Lung (tissue), 12 donors: ENCODE results near the gene CXCR2. TPM values are rescaled to one million over a fixed set of nuclear protein-coding genes. Genes with fewer than 3 reads are reported as not detected.

Source experiments
- ATAC-seq: fragments of 200-7000 bp; cut with Tn5 transposase; one replicate; pipeline ENCODE4 v1.9.1; 2020; ENCODE audit warnings: moderate number of reproducible peaks; ENCODE audit not compliant: insufficient read depth, low FRiP score
- DNase-seq, 3 donors: peaks; one replicate each; pipeline ENCODE4 v3.0.0-alpha.2; 2013 to 2017
- H3K27ac ChIP-seq, 2 donors: one replicate each; pipeline ENCODE4 v1.5.1; 2013; ENCODE audit warnings: mild to moderate bottlenecking in 2 of 2, moderate library complexity in 2 of 2, control low read depth in 1 of 2, inconsistent platforms in 1 of 2, low read depth in 1 of 2, low read length in 1 of 2
- H3K27me3 ChIP-seq, 3 donors: one replicate each; pipeline ENCODE4 v1.5.1; 2013; ENCODE audit warnings: low read length in 2 of 3; ENCODE audit not compliant: control insufficient read depth in 3 of 3, insufficient read depth in 3 of 3
- H3K36me3 ChIP-seq, 4 donors: one replicate each; pipeline ENCODE4 v1.5.1; 2013; ENCODE audit warnings: low read length in 4 of 4, mild to moderate bottlenecking in 1 of 4, moderate library complexity in 1 of 4; ENCODE audit not compliant: control insufficient read depth in 4 of 4, insufficient read depth in 4 of 4
- H3K4me1 ChIP-seq, 5 donors: one replicate each; pipeline ENCODE4 v1.5.1; 2013; ENCODE audit warnings: low read length in 5 of 5, mild to moderate bottlenecking in 2 of 5, moderate library complexity in 1 of 5; ENCODE audit not compliant: control insufficient read depth in 5 of 5, insufficient read depth in 5 of 5
- H3K4me3 ChIP-seq: one replicate; pipeline ENCODE4 v1.5.1; 2013; ENCODE audit warnings: mild to moderate bottlenecking, control low read depth, moderate library complexity
- H3K9ac ChIP-seq, 2 donors: one replicate each; pipeline ENCODE4 v1.5.1; 2013; ENCODE audit warnings: low read length in 2 of 2, control low read depth in 1 of 2; ENCODE audit not compliant: insufficient read depth in 1 of 2
- H3K9me3 ChIP-seq, 4 donors: one replicate each; pipeline ENCODE4 v1.5.1; 2013; ENCODE audit warnings: low read length in 3 of 4, mild to moderate bottlenecking in 1 of 4, moderate library complexity in 1 of 4; ENCODE audit not compliant: control insufficient read depth in 4 of 4, insufficient read depth in 3 of 4
- WGBS, 2 donors: extraction: QIAGEN DNeasy Blood & Tissue Kit; methylation state at CpG; one replicate each; pipeline ENCODE4 v1.1.7; 2013; 5-methylcytosine and 5-hydroxymethylcytosine counted together
- polyA plus RNA-seq, 2 donors: library from polyadenylated mRNA; stranded (reverse); fragments of 200-250 nt; gene quantifications; one replicate each; pipeline ENCODE4 v1.2.1, GENCODE V29; 2013
- total RNA-seq, 2 donors: library from RNA; depleted of rRNA in 1 of 2; stranded (reverse); fragments of >200 nt in 1 of 2; gene quantifications; one replicate each; pipeline ENCODE4 v1.2.1, GENCODE V29; 2014 to 2021
- TF ChIP-seq, protein P1 (sequence below): IDR thresholded peaks from 2 replicates; pipeline ENCODE4 v1.5.1; 2012; ENCODE audit warnings: mild to moderate bottlenecking; ENCODE audit errors: control extremely low read depth, extremely low read depth
- donor health status: control.
- donor health status: control.
- donor health status: Bipolar disorder and iron deficiency.
- donor health status: healthy.
- donor health status: DM: yes; HTN: yes; CAD: no.

Gene CXCR2
- total and polyA plus RNA-seq, 4 donors = 0.73 to 31.5 (median 4.5) TPM

DNA sequence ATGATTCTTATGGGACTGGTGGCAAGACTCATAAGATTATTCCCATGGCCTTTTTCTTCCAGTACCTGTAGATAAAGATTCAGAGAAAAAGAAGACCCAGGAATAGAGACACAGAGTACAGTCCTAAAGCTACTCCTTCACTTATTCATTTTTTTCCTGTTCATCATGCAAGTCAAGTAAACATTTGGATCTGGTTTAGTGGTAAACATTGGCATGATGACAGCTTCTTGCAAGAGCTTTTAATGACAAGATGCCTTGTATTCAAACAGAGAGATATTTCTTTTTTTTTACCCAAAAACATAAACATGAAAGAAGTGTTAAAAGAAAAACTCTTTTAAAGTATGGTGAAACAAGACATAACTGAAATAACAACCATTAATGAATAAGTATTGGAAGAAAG is 20.2 kb downstream of the CXCR2 start:
- Histone ChIP-seq H3K9ac (no peak overlapping the region), H3K36me3 (no peaks in the 10 kb centered on the region), H3K27ac (no peak overlapping the region), H3K4me1 (no peaks in the 10 kb centered on the region), H3K27me3 (no peaks in the 10 kb centered on the region), H3K9me3 (no peaks in the 10 kb centered on the region), H3K4me3 (no peak overlapping the region)
- TF ChIP-seq, protein P1, sequence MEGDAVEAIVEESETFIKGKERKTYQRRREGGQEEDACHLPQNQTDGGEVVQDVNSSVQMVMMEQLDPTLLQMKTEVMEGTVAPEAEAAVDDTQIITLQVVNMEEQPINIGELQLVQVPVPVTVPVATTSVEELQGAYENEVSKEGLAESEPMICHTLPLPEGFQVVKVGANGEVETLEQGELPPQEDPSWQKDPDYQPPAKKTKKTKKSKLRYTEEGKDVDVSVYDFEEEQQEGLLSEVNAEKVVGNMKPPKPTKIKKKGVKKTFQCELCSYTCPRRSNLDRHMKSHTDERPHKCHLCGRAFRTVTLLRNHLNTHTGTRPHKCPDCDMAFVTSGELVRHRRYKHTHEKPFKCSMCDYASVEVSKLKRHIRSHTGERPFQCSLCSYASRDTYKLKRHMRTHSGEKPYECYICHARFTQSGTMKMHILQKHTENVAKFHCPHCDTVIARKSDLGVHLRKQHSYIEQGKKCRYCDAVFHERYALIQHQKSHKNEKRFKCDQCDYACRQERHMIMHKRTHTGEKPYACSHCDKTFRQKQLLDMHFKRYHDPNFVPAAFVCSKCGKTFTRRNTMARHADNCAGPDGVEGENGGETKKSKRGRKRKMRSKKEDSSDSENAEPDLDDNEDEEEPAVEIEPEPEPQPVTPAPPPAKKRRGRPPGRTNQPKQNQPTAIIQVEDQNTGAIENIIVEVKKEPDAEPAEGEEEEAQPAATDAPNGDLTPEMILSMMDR = no peak
- DNase-seq (peak in 1 of 3 donors; percentile 19), ATAC-seq (no peak)

DNA sequence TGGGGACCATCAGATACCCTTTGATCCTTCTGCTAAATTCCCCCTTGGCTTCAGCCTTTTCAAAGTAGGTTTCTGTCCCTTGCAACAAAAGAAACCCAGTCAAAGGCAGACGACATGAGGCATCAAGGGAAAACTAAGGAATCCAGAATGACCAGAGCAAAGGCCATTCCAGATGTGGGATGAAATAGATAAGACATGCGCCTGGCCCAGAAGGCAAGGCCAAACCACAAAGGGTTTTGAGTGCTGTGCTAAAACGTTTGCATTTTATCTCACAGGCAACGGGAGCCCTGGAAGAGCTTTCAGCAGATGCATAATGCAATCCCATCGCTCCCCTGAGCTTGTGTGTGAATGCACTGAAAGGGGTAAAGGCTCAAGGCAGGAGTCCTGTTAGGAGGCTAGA is 23.3 kb downstream of the CXCR2 start:
- 69 to 81% methylated on average over 5 of the region's 5 CpGs for WGBS, 2 donors
- Histone ChIP-seq H3K9ac (no peak overlapping the region), H3K36me3 (no peaks in the 10 kb centered on the region), H3K27me3 (peaks cover 0 to 2% (median 0%) of the 10 kb centered on the region in 3 donors), H3K9me3 (no peaks in the 10 kb centered on the region), H3K4me1 (no peaks in the 10 kb centered on the region), H3K4me3 (no peak overlapping the region), H3K27ac (no peak overlapping the region)
- no peak for ATAC-seq
- no peak for DNase-seq
- TF ChIP-seq, protein P1 = no peak

DNA sequence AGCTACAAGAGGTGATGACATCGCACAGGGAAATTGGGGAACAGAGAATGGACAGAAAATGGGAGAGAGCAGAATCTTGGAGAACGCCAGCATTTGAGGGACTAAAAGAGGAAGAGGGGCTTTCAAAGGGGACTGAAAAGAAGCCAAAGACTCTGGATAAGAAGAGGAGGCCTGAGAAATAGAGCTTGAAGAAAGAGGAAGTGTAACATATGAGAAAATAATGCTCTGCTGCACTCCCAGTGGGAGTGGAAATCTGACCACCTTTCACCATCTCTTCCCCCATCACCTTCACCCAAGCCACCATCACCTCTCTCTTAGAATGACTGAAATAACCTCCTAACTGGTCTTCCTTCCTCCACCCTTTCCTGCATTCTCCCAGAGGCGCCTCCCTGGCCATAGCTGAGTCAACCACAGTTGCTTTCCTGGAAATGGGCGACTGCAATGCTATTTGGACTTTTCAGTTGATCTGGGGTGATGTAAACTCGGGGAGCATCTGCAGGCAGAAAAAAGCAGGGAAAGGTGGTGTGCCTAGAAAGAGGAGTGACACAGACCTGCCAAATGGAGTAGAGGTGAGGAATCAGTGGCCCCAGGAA is 24.1 kb downstream of the CXCR2 start:
- Histone ChIP-seq H3K4me3 (no peak overlapping the region), H3K27me3 (peaks cover 0 to 2% (median 0%) of the 10 kb centered on the region in 3 donors), H3K4me1 (no peaks in the 10 kb centered on the region), H3K9ac (no peak overlapping the region), H3K36me3 (no peaks in the 10 kb centered on the region), H3K27ac (no peak overlapping the region), H3K9me3 (no peaks in the 10 kb centered on the region)
- WGBS, 2 donors = 76 to 78% methylated on average over 5 of the region's 5 CpGs
- no peak for ATAC-seq
- no peak for DNase-seq
- TF ChIP-seq, protein P1 = no peak

DNA sequence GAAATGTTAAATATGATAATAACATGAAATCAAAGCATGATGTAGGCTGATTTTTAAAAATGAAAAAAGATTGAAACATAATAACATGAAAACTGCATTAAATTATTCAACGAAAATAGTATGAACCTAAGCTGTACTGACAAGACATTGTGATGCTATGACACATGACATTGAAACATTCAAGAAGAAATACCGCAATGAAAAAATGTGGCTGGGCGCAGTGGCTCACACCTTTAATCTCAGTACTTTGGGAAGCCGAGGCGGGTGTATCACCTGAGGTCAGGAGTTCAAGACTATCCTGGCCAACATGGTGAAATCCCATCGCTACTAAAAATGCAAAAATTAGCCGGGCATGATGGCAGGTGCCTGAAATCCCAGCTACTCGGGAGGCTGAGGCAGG is 26.3 kb downstream of the CXCR2 start:
- DNase-seq (no peak), ATAC-seq (no peak)
- Histone ChIP-seq H3K27me3 (peaks cover 0 to 2% (median 0%) of the 10 kb centered on the region in 3 donors), H3K9me3 (no peaks in the 10 kb centered on the region), H3K27ac (no peak overlapping the region), H3K4me1 (no peaks in the 10 kb centered on the region), H3K9ac (no peak overlapping the region), H3K4me3 (no peak overlapping the region), H3K36me3 (no peaks in the 10 kb centered on the region)
- TF ChIP-seq, protein P1 = no peak
- WGBS, 2 donors = 93 to 96% methylated on average over 8 of the region's 8 CpGs
